HepG2 (cell line): ENCODE data around the gene C4BPA. TPM values are rescaled to one million over a fixed set of nuclear protein-coding genes. Genes with fewer than 3 reads are reported as not detected.

ENCODE experiments used
- ARID4A ChIP-seq: sonication (generic); formaldehyde crosslinking; IDR thresholded peaks from 2 replicates; pipeline ENCODE4 v1.5.0; 2020; ENCODE audit warnings: mild to moderate bottlenecking, missing genetic modification reagents, borderline replicate concordance
- BCL6 ChIP-seq: IDR thresholded peaks from 2 replicates; pipeline ENCODE4 v1.6.1; 2016; ENCODE audit warnings: missing genetic modification reagents, missing compliant biosample characterization
- GFI1 ChIP-seq: sonication (generic); formaldehyde crosslinking; IDR thresholded peaks from 2 replicates; pipeline ENCODE4 v1.5.0; 2020; ENCODE audit warnings: missing genetic modification reagents, mild to moderate bottlenecking, borderline replicate concordance
- GLI4 ChIP-seq: sonication (generic); formaldehyde crosslinking; IDR thresholded peaks from 2 replicates; pipeline ENCODE4 v1.5.1; 2020; ENCODE audit warnings: missing genetic modification reagents, mild to moderate bottlenecking, moderate library complexity, borderline replicate concordance
- IKZF1 ChIP-seq: fragments of 450-650 bp; IDR thresholded peaks from 2 replicates; pipeline ENCODE4 v1.7.1; 2016
- JDP2 ChIP-seq: sonication (generic); formaldehyde crosslinking; IDR thresholded peaks from 2 replicates; pipeline ENCODE4 v1.8.1; 2022; ENCODE audit warnings: missing genetic modification reagents, borderline replicate concordance
- MLX ChIP-seq: IDR thresholded peaks from 2 replicates; pipeline ENCODE4 v1.6.1; 2016
- MXD1 ChIP-seq: sonication (generic); formaldehyde crosslinking; IDR thresholded peaks from 2 replicates; pipeline ENCODE4 v1.4.0; 2020; ENCODE audit warnings: mild to moderate bottlenecking, missing genetic modification reagents
- NCOA2 ChIP-seq: sonication (generic); formaldehyde crosslinking; IDR thresholded peaks from 2 replicates; pipeline ENCODE4 v1.8.0; 2022; ENCODE audit warnings: inconsistent platforms
- RBM39 ChIP-seq: fragments of 200-400 bp; formaldehyde crosslinking; IDR thresholded peaks from one replicate; pipeline ENCODE4 v1.6.1; 2018; ENCODE audit warnings: antibody characterized with exemption, mild to moderate bottlenecking, low read depth, low read length; ENCODE audit not compliant: poor library complexity, severe bottlenecking
- ZBTB49 ChIP-seq: sonication (generic); formaldehyde crosslinking; IDR thresholded peaks from 2 replicates; pipeline ENCODE4 v1.4.0; 2020; ENCODE audit warnings: missing genetic modification reagents, borderline replicate concordance
- ZFAT ChIP-seq: sonication (generic); formaldehyde crosslinking; conservative IDR thresholded peaks from 2 replicates; pipeline ENCODE4 v1.8.1; 2023; ENCODE audit warnings: missing genetic modification reagents, inconsistent platforms
- ZIK1 ChIP-seq: sonication (generic); formaldehyde crosslinking; IDR thresholded peaks from 2 replicates; pipeline ENCODE4 v1.5.0; 2020; ENCODE audit warnings: mild to moderate bottlenecking, low read depth, missing genetic modification reagents, borderline replicate concordance
- ZNF337 ChIP-seq: sonication (generic); formaldehyde crosslinking; IDR thresholded peaks from 2 replicates; pipeline ENCODE4 v1.5.1; 2020; ENCODE audit warnings: missing genetic modification reagents, low read depth, mild to moderate bottlenecking, borderline replicate concordance
- ZNF367 ChIP-seq: sonication (generic); formaldehyde crosslinking; IDR thresholded peaks from 2 replicates; pipeline ENCODE4 v1.4.0; 2020; ENCODE audit warnings: missing genetic modification reagents, borderline replicate concordance
- ZNF580 ChIP-seq: IDR thresholded peaks from 2 replicates; pipeline ENCODE4 v1.6.1; 2016; ENCODE audit warnings: low read depth, borderline replicate concordance
- ZNF597 ChIP-seq: sonication (generic); formaldehyde crosslinking; IDR thresholded peaks from 2 replicates; pipeline ENCODE4 v1.5.0; 2020; ENCODE audit warnings: missing genetic modification reagents
- ZNF672 ChIP-seq: sonication (generic); formaldehyde crosslinking; IDR thresholded peaks from 2 replicates; pipeline ENCODE4 v1.8.1; 2022; ENCODE audit warnings: missing genetic modification reagents
- polyA plus RNA-seq, 8 experiments: library from polyadenylated mRNA; depleted of rRNA in 3 of 8; stranded (reverse) in 7 of 8; unstranded in 1 of 8; fragments of >200 nt; fragmentation: Illumina TruSeq in 4 of 8; extraction: Trizol in 4 of 8; gene quantifications; 2 replicates each; pipeline versions ENCODE4 v1.2.1 to v1.2.3, GENCODE V29; 2011 to 2016; ENCODE audit warnings: low read depth in 4 of 8, missing spikeins in 1 of 8, mixed read lengths in 1 of 8; ENCODE audit not compliant: insufficient read depth in 1 of 8
- total RNA-seq, 5 experiments: library from RNA; depleted of rRNA; stranded (reverse); fragments of >200 nt; fragmentation: Illumina TruSeq; extraction: Trizol; gene quantifications; 2 replicates each; pipeline ENCODE4 v1.2.3, GENCODE V29; 2016; ENCODE audit warnings: low read depth in 1 of 5

C4BPA gene
- total and polyA plus RNA-seq, 2 of the 13 experiments (the other 11 are each of a cell fraction or from before 2014, with no cell fraction given), result 32.1 to 60.1 TPM

- TF ChIP-seq MLX (CRISPR knock-in tag), result peak; percentile 17; the same call in 1 of the 2 replicates
- TF ChIP-seq ZIK1, result no peak
- no peak for TF ChIP-seq MXD1 (CRISPR knock-in tag)
- TF ChIP-seq ZNF367 (CRISPR knock-in tag), result no peak
- peak; percentile 52; the same call in 1 of the 2 replicates for TF ChIP-seq GFI1 (CRISPR knock-in tag)
- peak; percentile 73; the same call in 1 of the 2 replicates for TF ChIP-seq ZNF580 (CRISPR knock-in tag)
- no peak for TF ChIP-seq ZFAT
- TF ChIP-seq GLI4 (CRISPR knock-in tag), result peak; percentile 32; the same call in 1 of the 2 replicates
- no peak for TF ChIP-seq ZBTB49 (CRISPR knock-in tag)
- no peak for TF ChIP-seq ZNF672 (CRISPR knock-in tag)
- TF ChIP-seq RBM39, result no peak
- peak; percentile 94 for TF ChIP-seq BCL6 (CRISPR knock-in tag)
- TF ChIP-seq ZNF337, result no peak
- TF ChIP-seq IKZF1, result no peak
- no peak for TF ChIP-seq ZNF597 (CRISPR knock-in tag)
- TF ChIP-seq ARID4A (CRISPR knock-in tag), result peak; percentile 61; the same call in 1 of the 2 replicates
- TF ChIP-seq JDP2 (CRISPR knock-in tag), result no peak
- peak; percentile 92 for TF ChIP-seq NCOA2 (CRISPR knock-in tag)
Observed at GRCh38 chr1:207088701-207089626, 15.1 kb upstream of the C4BPA start, which contains the start of gene C4BPB (continued).
